IPS-15b (cell line): ENCODE measurements around the gene LMNTD1.
"Not testable (repeated sequence)": the region's sequence is repeated elsewhere in the genome, so short reads cannot be mapped to it uniquely, and the experiment has no call there.

ENCODE experiments used
- H3K27me3 ChIP-seq: one replicate; pipeline ENCODE4 v1.6.1; 2013; ENCODE audit warnings: low read length; ENCODE audit not compliant: control insufficient read depth, insufficient read depth
- H3K36me3 ChIP-seq: one replicate; pipeline ENCODE4 v1.6.1; 2013; ENCODE audit warnings: low read length; ENCODE audit not compliant: control insufficient read depth, insufficient read depth
- H3K4me1 ChIP-seq: one replicate; pipeline ENCODE4 v1.6.1; 2013; ENCODE audit warnings: mild to moderate bottlenecking, low read length; ENCODE audit not compliant: control insufficient read depth, insufficient read depth
- H3K4me3 ChIP-seq: one replicate; pipeline ENCODE4 v1.5.1; 2013; ENCODE audit warnings: low read depth, low read length
- H3K9ac ChIP-seq: one replicate; pipeline ENCODE4 v1.6.1; 2013; ENCODE audit warnings: low read depth, mild to moderate bottlenecking, low read length
- H3K9me3 ChIP-seq: one replicate; pipeline ENCODE4 v1.6.1; 2013; ENCODE audit warnings: mild to moderate bottlenecking, low read length; ENCODE audit not compliant: control insufficient read depth, insufficient read depth

The LMNTD1 gene

DNA sequence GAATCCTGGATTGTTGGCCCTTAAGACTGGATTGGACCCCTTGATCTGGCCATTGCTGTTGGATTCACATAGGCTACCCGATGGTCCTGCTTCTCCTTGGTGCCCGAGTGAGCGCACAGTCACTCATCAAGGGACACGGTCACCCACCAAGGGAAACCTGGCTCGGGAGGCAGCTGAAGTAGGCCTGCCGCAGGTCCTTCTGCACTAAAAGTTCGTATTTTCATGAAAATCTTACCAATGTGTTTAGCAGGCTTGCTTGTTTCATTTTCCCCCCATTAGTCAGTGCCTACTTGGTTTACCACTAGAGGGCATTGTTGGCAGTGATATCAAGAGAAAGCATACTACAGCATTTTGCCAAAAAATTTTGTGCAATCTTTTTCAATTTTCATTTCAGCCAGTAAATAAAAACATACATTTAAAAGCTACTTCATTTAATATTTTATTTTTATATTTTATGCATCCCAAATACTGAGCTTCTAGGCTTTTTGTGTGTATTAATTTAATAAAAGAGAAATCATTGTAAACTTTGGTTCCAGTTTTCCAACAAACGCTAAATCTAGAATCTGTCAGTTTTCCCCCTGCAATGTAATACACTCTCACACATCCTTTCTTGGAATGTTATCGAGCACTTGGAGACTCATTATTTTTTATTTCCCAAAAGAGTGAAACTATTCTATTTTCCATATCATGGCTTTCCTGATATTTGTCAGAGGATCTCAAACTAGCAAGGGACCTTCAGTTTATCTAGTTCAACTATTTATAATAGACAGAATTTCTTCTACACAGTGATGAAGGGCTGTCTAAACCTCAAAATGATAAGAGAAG, 116.7 kb downstream of the LMNTD1 start:
- H3K36me3 ChIP-seq = no peaks in the 10 kb centered on the region
- H3K9ac ChIP-seq = peak overlapping the region; percentile 0
- no peak overlapping the region for H3K4me3 ChIP-seq
- no peaks in the 10 kb centered on the region for H3K9me3 ChIP-seq
- H3K4me1 ChIP-seq = no peaks in the 10 kb centered on the region
- H3K27me3 ChIP-seq = no peaks in the 10 kb centered on the region

GRCh38 chr12:25435431-25435830, 117.7 kb downstream of the LMNTD1 start:
- Histone ChIP-seq H3K27me3 (no peaks in the 10 kb centered on the region), H3K9me3 (no peaks in the 10 kb centered on the region), H3K4me3 (no peak overlapping the region), H3K36me3 (no peaks in the 10 kb centered on the region), H3K4me1 (no peaks in the 10 kb centered on the region), H3K9ac (no peak overlapping the region)

- no peak overlapping the region for H3K9ac ChIP-seq
- no peaks in the 10 kb centered on the region for H3K36me3 ChIP-seq
- no peaks in the 10 kb centered on the region for H3K27me3 ChIP-seq
- no peak overlapping the region for H3K4me3 ChIP-seq
- H3K9me3 ChIP-seq = no peaks in the 10 kb centered on the region
- no peaks in the 10 kb centered on the region for H3K4me1 ChIP-seq
Measured at GRCh38 chr12:25434515-25434914, 118.6 kb downstream of the LMNTD1 start.

DNA sequence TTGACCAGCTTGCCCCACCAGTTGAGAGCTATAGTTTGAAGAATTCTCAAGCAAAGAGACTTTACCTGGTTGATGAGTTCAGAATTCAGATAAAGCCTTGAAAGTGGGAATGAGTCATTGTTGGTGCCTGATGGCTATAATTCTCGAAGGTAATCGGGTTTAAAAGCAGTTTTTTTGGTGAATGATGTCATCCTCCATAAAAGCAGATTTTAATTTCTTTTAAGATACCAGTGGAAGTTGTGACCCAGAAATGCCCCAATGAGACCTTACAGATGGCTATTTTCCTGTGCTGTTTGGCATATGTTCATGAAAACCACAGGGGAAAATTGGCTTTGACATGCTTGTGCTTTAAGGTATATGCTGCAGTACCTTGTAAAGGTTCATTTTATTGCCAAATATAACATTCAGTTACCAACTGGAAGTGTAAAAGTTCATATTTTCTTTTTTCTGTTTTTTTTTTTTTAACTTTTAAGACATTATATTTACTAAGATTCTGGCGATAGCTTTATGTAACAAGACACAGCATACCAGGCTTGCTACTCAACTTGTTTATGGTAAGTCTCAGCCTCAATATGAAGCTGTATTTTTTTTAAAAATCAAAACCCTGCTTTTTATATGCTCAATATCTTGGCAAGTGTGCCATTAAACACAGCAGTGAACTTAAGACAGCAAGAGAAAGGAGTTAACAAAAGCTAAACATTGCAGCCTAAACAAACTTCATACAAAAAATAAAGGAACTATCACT, 119.3 kb downstream of the LMNTD1 start:
- H3K36me3 ChIP-seq = no peaks in the 10 kb centered on the region
- no peak overlapping the region for H3K4me3 ChIP-seq
- H3K9me3 ChIP-seq = no peaks in the 10 kb centered on the region
- H3K4me1 ChIP-seq = no peaks in the 10 kb centered on the region
- H3K9ac ChIP-seq = no peak overlapping the region
- no peaks in the 10 kb centered on the region for H3K27me3 ChIP-seq

DNA sequence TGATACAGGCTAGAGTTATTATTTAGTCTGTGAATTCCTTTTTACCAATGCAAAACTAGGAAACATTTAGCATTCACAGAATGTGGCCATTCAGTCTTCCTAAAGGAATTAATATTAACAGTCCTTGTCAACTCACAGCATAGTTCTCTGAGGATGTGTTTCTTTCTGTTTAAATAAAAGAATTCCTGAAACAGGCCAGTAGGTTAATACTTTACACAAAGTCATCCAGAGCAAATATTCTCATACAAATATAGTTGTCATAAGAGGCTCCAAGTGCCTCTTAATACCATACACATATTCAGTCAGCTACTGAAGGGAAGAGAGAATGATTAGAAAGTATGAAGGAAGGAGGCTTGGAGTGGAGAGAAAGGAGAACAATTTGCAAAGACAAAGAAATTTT, 120.1 kb downstream of the LMNTD1 start:
- Histone ChIP-seq H3K9me3 (no peaks in the 10 kb centered on the region), H3K27me3 (no peaks in the 10 kb centered on the region), H3K36me3 (no peaks in the 10 kb centered on the region), H3K4me1 (no peaks in the 10 kb centered on the region), H3K4me3 (no peak overlapping the region), H3K9ac (no peak overlapping the region)

DNA sequence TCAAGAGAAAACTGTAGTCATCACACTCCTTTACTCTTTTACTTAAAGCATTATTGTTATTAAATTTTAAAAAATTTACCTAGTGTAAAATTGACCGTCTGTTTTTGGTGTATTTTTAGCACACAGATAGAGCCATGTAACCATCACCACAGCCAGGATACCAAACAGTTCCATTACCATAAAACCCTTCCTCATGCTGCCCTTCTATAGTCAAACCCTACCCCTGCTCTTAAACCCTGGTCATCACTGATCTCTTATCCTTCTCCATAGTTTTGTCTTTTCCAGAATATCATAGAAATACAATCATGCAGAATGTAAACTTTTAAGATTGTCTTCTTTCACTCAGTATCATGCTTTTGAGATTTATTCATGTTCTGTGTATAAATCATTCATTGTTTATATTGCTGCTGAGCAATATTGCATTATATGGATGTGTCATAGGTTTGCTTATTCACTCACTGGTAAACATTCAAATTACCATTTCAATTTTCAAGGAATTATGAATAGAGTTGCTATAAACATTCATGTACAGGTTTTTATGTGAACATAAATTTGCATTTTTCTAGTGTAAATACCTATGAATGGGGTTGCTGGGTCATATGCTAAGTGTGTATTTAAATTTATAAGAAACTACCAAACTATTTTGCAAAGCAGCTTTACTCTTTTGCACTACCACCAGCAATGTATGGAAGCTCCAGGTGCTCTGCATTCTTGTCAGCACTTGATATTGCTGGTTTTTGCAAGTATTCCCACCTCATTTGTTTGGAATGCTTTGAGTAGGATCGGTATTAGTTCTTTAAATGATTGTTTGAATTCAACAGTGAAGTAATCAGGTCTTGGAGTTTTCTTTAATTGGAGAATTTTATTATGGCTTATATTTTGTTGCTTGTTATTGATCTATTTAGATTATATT, 125.5 kb downstream of the LMNTD1 start:
- no peak overlapping the region for H3K9ac ChIP-seq
- H3K4me1 ChIP-seq = no peaks in the 10 kb centered on the region
- H3K36me3 ChIP-seq = no peaks in the 10 kb centered on the region
- no peaks in the 10 kb centered on the region for H3K9me3 ChIP-seq
- no peak overlapping the region for H3K4me3 ChIP-seq
- no peaks in the 10 kb centered on the region for H3K27me3 ChIP-seq

DNA sequence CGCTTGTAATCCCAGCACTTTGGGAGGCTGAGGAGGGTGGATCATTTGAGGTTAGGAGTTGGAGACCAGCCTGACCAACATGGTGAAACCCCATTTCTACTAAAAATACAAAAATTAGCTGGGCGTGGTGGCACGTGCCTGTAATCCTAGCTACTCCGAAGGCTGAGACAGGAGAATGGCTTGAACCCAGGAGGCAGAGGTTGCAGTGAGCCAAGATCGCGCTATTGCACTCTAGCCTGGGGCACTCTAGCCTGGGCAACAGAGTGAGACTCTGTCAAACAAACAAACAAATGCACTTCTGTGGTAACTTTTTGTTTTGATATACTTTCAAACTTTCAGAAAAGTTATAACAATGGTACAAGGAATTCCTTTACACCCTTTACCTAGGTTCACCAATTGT, 126.3 kb downstream of the LMNTD1 start:
- not testable (repeated sequence) for H3K9me3 ChIP-seq, H3K36me3 ChIP-seq, H3K27me3 ChIP-seq, H3K9ac ChIP-seq, H3K4me1 ChIP-seq, H3K4me3 ChIP-seq
